Ascending aorta (tissue), 2 donors: ENCODE results near the gene AK8. TPM values are rescaled to one million over a fixed set of nuclear protein-coding genes. Genes with fewer than 3 reads are reported as not detected.

ENCODE experiments used
- DNase-seq, 2 donors: peaks; one replicate each; pipeline ENCODE4 v3.0.0-alpha.2; 2019; ENCODE audit warnings: low spot score in 2 of 2
- H3K27ac ChIP-seq, 2 donors: fragments of 200-600 bp; sonication (generic); one replicate each; pipeline ENCODE4 v1.5.1; 2016 to 2017; ENCODE audit warnings: mild to moderate bottlenecking in 1 of 2
- H3K27me3 ChIP-seq: fragments of 200-600 bp; sonication (generic); one replicate; pipeline ENCODE4 v1.5.1; 2017
- H3K36me3 ChIP-seq, 2 donors: fragments of 200-600 bp; sonication (generic); one replicate each; pipeline ENCODE4 v1.5.1; 2016
- H3K4me1 ChIP-seq, 2 donors: fragments of 200-600 bp; sonication (generic); one replicate each; pipeline ENCODE4 v1.5.1; 2016 to 2017; ENCODE audit warnings: mild to moderate bottlenecking in 1 of 2
- H3K4me3 ChIP-seq, 2 donors: fragments of 200-600 bp; sonication (generic); one replicate each; pipeline ENCODE4 v1.5.1; 2016 to 2017; ENCODE audit warnings: mild to moderate bottlenecking in 1 of 2
- H3K9me3 ChIP-seq, 2 donors: fragments of 200-600 bp; sonication (generic); one replicate each; pipeline ENCODE4 v1.5.1; 2016
- CTCF ChIP-seq, 3 experiments: fragments of 200-600 bp in 2 of 3; fragments of 450-650 bp in 1 of 3; sonication (generic) in 2 of 3; IDR thresholded peaks; one replicate each; pipeline ENCODE4 v1.5.1; 2016 to 2019; ENCODE audit warnings: antibody characterized with exemption in 3 of 3, mild to moderate bottlenecking in 1 of 3, moderate library complexity in 1 of 3
- intact Hi-C: fragments of 100-400 bp; cut with DNase I; formaldehyde crosslinking; loops from one replicate; pipeline ENCODE4 v1.15.1; 2023
- total RNA-seq: library from RNA; depleted of rRNA; stranded (reverse); fragments of >200 nt; gene quantifications from one replicate; pipeline ENCODE4 v1.1.0, GENCODE V29; 2016

The AK8 gene
- total RNA-seq, 1 donor from 2014 or later, result not detected

- no peaks in the 10 kb centered on the region for H3K27me3 ChIP-seq
- H3K4me1 ChIP-seq, result no peaks in the 10 kb centered on the region
- no peak overlapping the region for H3K27ac ChIP-seq
- TF ChIP-seq CTCF (IDR thresholded peaks at IDR 0.05), result no peak
- H3K4me3 ChIP-seq, result no peak overlapping the region
- no peaks in the 10 kb centered on the region for H3K36me3 ChIP-seq
- DNase-seq, result no peak
- H3K9me3 ChIP-seq, result no peaks in the 10 kb centered on the region
- intact Hi-C loops, result no loop called here
Measured at GRCh38 chr9:132811985-132812384, 66.1 kb downstream of the AK8 start.

- Histone ChIP-seq H3K4me1 (no peaks in the 10 kb centered on the region), H3K27ac (no peak overlapping the region), H3K4me3 (no peak overlapping the region), H3K27me3 (no peaks in the 10 kb centered on the region), H3K36me3 (no peaks in the 10 kb centered on the region), H3K9me3 (no peaks in the 10 kb centered on the region)
- DNase-seq, result no peak
- TF ChIP-seq CTCF (IDR thresholded peaks at IDR 0.05), result no peak
- intact Hi-C loops, result no loop called here
Measured at GRCh38 chr9:132810314-132810713, 67.8 kb downstream of the AK8 start.

GRCh38 chr9:132809677-132810271, 68.3 kb downstream of the AK8 start:
- DNase-seq, result no peak
- Histone ChIP-seq H3K27me3 (no peaks in the 10 kb centered on the region), H3K36me3 (no peaks in the 10 kb centered on the region), H3K27ac (no peak overlapping the region), H3K9me3 (no peaks in the 10 kb centered on the region), H3K4me1 (no peaks in the 10 kb centered on the region), H3K4me3 (no peak overlapping the region)
- intact Hi-C loops, result no loop called here
- TF ChIP-seq CTCF (IDR thresholded peaks at IDR 0.05), result no peak

- no peak overlapping the region for H3K4me3 ChIP-seq
- no peaks in the 10 kb centered on the region for H3K27me3 ChIP-seq
- no peak for DNase-seq
- no peak for TF ChIP-seq CTCF (IDR thresholded peaks at IDR 0.05)
- no peaks in the 10 kb centered on the region for H3K9me3 ChIP-seq
- no peaks in the 10 kb centered on the region for H3K36me3 ChIP-seq
- no peak overlapping the region for H3K27ac ChIP-seq
- H3K4me1 ChIP-seq, result no peaks in the 10 kb centered on the region
- intact Hi-C loops, result no loop called here
Measured at GRCh38 chr9:132808645-132809044, 69.4 kb downstream of the AK8 start.

GRCh38 chr9:132806723-132807421, 71.2 kb downstream of the AK8 start:
- no peak overlapping the region for H3K27ac ChIP-seq
- no peaks in the 10 kb centered on the region for H3K27me3 ChIP-seq
- intact Hi-C loops, result no loop called here
- no peaks in the 10 kb centered on the region for H3K36me3 ChIP-seq
- no peaks in the 10 kb centered on the region for H3K9me3 ChIP-seq
- no peak for DNase-seq
- no peak for TF ChIP-seq CTCF (IDR thresholded peaks at IDR 0.05)
- no peak overlapping the region for H3K4me3 ChIP-seq
- H3K4me1 ChIP-seq, result no peaks in the 10 kb centered on the region
